AG10803 (cell line): ENCODE measurements around the gene ATRN.

ENCODE experiments used
- DNase-seq: peaks from one replicate; pipeline ENCODE4 v3.0.0; 2010; ENCODE audit warnings: low read depth
- H3K4me3 ChIP-seq: 2 replicates; pipeline ENCODE4 v1.5.1; 2011; ENCODE audit warnings: mild to moderate bottlenecking, low read length, control low read depth
- TF ChIP-seq, protein P1 (sequence below): conservative IDR thresholded peaks from 2 replicates; pipeline ENCODE4 v1.5.1; 2011; ENCODE audit warnings: mild to moderate bottlenecking, low read length, control low read depth, inconsistent platforms

Gene ATRN

GRCh38 chr20:3697588-3698305 lies 226.9 kb downstream of the ATRN start:
- TF ChIP-seq, protein P1, sequence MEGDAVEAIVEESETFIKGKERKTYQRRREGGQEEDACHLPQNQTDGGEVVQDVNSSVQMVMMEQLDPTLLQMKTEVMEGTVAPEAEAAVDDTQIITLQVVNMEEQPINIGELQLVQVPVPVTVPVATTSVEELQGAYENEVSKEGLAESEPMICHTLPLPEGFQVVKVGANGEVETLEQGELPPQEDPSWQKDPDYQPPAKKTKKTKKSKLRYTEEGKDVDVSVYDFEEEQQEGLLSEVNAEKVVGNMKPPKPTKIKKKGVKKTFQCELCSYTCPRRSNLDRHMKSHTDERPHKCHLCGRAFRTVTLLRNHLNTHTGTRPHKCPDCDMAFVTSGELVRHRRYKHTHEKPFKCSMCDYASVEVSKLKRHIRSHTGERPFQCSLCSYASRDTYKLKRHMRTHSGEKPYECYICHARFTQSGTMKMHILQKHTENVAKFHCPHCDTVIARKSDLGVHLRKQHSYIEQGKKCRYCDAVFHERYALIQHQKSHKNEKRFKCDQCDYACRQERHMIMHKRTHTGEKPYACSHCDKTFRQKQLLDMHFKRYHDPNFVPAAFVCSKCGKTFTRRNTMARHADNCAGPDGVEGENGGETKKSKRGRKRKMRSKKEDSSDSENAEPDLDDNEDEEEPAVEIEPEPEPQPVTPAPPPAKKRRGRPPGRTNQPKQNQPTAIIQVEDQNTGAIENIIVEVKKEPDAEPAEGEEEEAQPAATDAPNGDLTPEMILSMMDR = no peak
- DNase-seq = no peak
- no peak overlapping the region for H3K4me3 ChIP-seq

- TF ChIP-seq, protein P1 = no peak
- no peak for DNase-seq
- H3K4me3 ChIP-seq = no peak overlapping the region
Measured at GRCh38 chr20:3698591-3699001, 227.8 kb downstream of the ATRN start.

GRCh38 chr20:3699037-3699436 lies 228.2 kb downstream of the ATRN start:
- TF ChIP-seq, protein P1 = no peak
- no peak overlapping the region for H3K4me3 ChIP-seq
- DNase-seq = no peak
